Activated CD8-positive, alpha-beta memory T cell treated with anti-CD3 and anti-CD28 coated beads, Interleukin-2, amount 50 U/mL, for 24 hours (primary cell): ENCODE results near the gene NDUFAF7.
"Not testable (repeated sequence)": the region's sequence is repeated elsewhere in the genome, so short reads cannot be mapped to it uniquely, and the experiment has no call there.

Experiments
- DNase-seq: peaks from one replicate; pipeline ENCODE4 v3.0.0-alpha.2; 2020; ENCODE audit errors: extremely low read depth

NDUFAF7 gene

GRCh38 chr2:37281916-37282315, 50.5 kb downstream of the NDUFAF7 start:
- DNase-seq, result no peak

GRCh38 chr2:37282746-37283145, 51.3 kb downstream of the NDUFAF7 start:
- no peak for DNase-seq

- no peak for DNase-seq
Observed at GRCh38 chr2:37283207-37283606, 51.7 kb downstream of the NDUFAF7 start.

GRCh38 chr2:37284381-37284780, 52.9 kb downstream of the NDUFAF7 start:
- DNase-seq, result no peak

GRCh38 chr2:37287966-37288365, 56.5 kb downstream of the NDUFAF7 start:
- no peak for DNase-seq

GRCh38 chr2:37291680-37292079, 60.2 kb downstream of the NDUFAF7 start:
- DNase-seq, result no peak

GRCh38 chr2:37294858-37295257, 63.4 kb downstream of the NDUFAF7 start:
- DNase-seq, result not testable (repeated sequence)

- no peak for DNase-seq
Observed at GRCh38 chr2:37295469-37296073, 64.1 kb downstream of the NDUFAF7 start.

- no peak for DNase-seq
Observed at GRCh38 chr2:37297632-37298031, 66.2 kb downstream of the NDUFAF7 start.
